ENCODE data around the gene POLDIP3. TPM values are rescaled to one million over a fixed set of nuclear protein-coding genes. Genes with fewer than 3 reads are reported as not detected.

Gene POLDIP3
- 33.3 and 34.6 TPM in 2 replicates for total RNA-seq (2014; rRNA removed; shearing (Covaris generic))

GRCh38 chr22:42614312-42615091, at the start of gene POLDIP3:
Gene POLDIP3 (minus strand): TSS chr22:42614883. CDS start chr22:42614857, 26 bp downstream.
- peak; percentile 99 for DNase-seq (ENCODE audit: low read depth in 1 of 2, low spot score in 2 of 2)
- Histone ChIP-seq H3K36me3 (peaks cover 46% of the 10 kb centered on the region), H3K27me3 (replicated peaks) (no peaks in the 10 kb centered on the region), H3K9me3 (replicated peaks) (no peaks in the 10 kb centered on the region), H3K27ac (peak within 1 kb of the TSS; percentile 100), H3K4me3 (peak within 1 kb of the TSS; percentile 84), H3K4me1 (replicated peaks) (peaks cover 55% of the 10 kb centered on the region)

- Histone ChIP-seq H3K36me3 (no peaks in the 10 kb centered on the region), H3K9me3 (replicated peaks) (no peaks in the 10 kb centered on the region), H3K4me1 (replicated peaks) (peaks cover 7% of the 10 kb centered on the region), H3K27me3 (replicated peaks) (no peaks in the 10 kb centered on the region), H3K27ac (no peak overlapping the region; the same call in 1 of the 2 replicates), H3K4me3 (peak overlapping the region; percentile 36)
- peak; percentile 75 to 79 for DNase-seq (ENCODE audit: low read depth in 1 of 2, low spot score in 2 of 2)
Observed at GRCh38 chr22:42661985-42662831, 47.5 kb upstream of the POLDIP3 start.

- no peaks in the 10 kb centered on the region for H3K36me3 ChIP-seq
- H3K27ac ChIP-seq, result no peak overlapping the region
- H3K4me1 ChIP-seq (replicated peaks), result no peaks in the 10 kb centered on the region
- no peak for DNase-seq (ENCODE audit: low read depth in 1 of 2, low spot score in 2 of 2)
- no peaks in the 10 kb centered on the region for H3K9me3 ChIP-seq (replicated peaks)
- no peaks in the 10 kb centered on the region for H3K27me3 ChIP-seq (replicated peaks)
- H3K4me3 ChIP-seq, result no peak overlapping the region
Observed at GRCh38 chr22:42656578-42656977, 41.9 kb upstream of the POLDIP3 start.

DNA sequence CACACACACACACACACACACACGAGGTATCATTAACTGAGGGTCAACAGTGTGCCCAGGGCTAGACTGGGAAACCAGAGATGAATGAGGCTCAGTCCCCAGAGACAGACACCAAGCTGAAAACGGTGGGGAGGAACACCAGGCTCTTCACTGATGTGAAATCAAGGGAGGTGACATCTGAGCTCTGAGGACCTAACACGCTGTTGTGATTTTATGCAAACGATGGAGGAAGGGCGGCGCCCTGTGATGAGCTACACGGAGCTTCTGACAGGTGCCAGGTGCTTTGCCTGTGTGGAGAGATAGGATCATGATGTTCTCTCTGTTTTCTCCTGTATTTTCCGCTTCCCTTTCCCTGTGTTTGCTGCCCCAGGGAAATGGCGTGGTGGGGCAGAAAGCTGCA, 41.0 kb upstream of the POLDIP3 start:
- no peak overlapping the region for H3K27ac ChIP-seq
- no peak for DNase-seq (ENCODE audit: low read depth in 1 of 2, low spot score in 2 of 2)
- H3K4me3 ChIP-seq, result no peak overlapping the region
- no peaks in the 10 kb centered on the region for H3K9me3 ChIP-seq (replicated peaks)
- peaks cover 5% of the 10 kb centered on the region; the same call in 1 of the 2 replicates for H3K4me1 ChIP-seq (replicated peaks)
- no peaks in the 10 kb centered on the region for H3K36me3 ChIP-seq
- no peaks in the 10 kb centered on the region for H3K27me3 ChIP-seq (replicated peaks)

DNA sequence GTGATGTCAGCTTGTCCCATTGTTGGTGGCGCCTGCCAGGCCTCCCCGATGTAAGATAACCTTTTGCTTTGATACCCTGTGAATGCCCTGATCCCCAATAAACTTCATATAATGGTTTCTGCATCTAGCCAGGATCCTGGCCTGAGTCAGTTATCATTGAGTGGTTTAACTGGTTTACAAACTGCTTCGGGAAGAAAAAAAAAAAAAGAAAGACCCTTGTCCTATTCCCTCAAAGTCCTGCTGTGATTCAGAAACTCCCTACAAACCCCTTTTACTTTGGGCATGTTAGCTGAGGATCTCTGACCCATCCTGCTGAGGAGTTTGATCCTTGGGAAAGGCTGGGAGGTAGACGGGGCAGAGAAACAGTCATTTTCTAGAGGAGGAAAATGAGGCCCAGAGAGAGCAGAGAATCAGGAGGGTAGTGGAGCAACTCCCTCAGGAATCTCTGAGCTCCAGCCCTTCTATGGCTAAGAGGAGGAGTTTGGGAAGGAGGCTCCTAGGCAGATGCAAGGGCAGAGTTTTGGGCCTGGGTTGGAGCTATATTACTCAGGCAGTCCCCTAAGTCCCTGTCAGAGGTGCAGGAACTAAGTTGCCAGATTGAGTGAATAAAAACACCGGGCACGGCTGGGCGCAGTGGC, 39.9 kb upstream of the POLDIP3 start:
- Histone ChIP-seq H3K27me3 (replicated peaks) (no peaks in the 10 kb centered on the region), H3K36me3 (no peaks in the 10 kb centered on the region)

DNA sequence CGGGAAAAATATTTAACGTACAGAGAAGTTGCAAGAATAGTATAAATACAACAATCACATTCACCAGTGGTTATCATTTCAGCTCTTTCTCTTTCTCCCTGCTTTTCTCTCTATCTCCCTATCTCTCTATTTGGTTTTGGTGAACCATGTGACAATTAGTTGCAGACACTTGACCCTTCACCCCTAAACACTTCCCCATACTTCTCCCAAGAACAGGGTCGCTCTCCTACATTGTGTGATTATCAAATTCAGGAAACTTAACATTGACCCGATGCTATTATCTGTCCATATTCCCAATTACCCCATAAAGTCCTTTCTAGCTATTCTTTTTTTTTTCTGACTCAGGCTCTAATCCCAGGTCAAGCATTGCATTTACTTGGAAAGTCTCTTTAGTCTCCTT, 39.3 kb upstream of the POLDIP3 start:
- Histone ChIP-seq H3K36me3 (peaks cover under 1% of the 10 kb centered on the region; the same call in 1 of the 2 replicates), H3K4me1 (replicated peaks) (peaks cover 10% of the 10 kb centered on the region), H3K27me3 (replicated peaks) (no peaks in the 10 kb centered on the region), H3K4me3 (no peak overlapping the region), H3K27ac (no peak overlapping the region), H3K9me3 (replicated peaks) (no peaks in the 10 kb centered on the region)
- DNase-seq (ENCODE audit: low read depth in 1 of 2, low spot score in 2 of 2), result no peak

More for the DNA sequence above, 39.9 kb upstream of the POLDIP3 start:
- Histone ChIP-seq H3K4me1 (replicated peaks) (peaks cover 8% of the 10 kb centered on the region), H3K27ac (no peak overlapping the region), H3K9me3 (replicated peaks) (no peaks in the 10 kb centered on the region), H3K4me3 (no peak overlapping the region)
- DNase-seq (ENCODE audit: low read depth in 1 of 2, low spot score in 2 of 2), result no peak

DNA sequence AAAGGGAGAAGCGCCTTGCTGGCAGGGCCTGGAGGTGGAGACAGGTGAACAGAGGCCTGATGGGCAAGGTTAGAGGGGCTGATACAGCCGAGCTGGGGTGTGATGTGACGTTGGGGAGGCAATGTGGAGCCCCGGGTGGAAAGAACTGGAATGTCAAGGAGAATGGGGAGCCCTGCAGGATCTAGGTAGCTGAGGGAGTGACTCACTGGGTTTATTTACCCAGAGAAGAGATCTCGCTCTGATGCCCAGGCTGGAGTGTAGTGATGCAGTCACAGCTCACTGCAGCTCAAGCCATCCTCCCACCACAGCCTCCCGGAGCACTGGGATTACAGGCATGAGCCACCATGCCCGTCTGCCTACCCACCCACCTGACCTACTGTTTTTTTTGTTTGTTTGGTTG, 36.5 kb upstream of the POLDIP3 start:
- peak in 1 of 2 experiments; percentile 62 for DNase-seq (ENCODE audit: low read depth in 1 of 2, low spot score in 2 of 2)
- Histone ChIP-seq H3K4me1 (replicated peaks) (peaks cover 32% of the 10 kb centered on the region), H3K36me3 (peaks cover 21% of the 10 kb centered on the region), H3K4me3 (no peak overlapping the region), H3K27ac (no peak overlapping the region), H3K27me3 (replicated peaks) (no peaks in the 10 kb centered on the region), H3K9me3 (replicated peaks) (0 out of 2 replicates have a peak, but pooled peaks cover 4% of the 10 kb centered on the region)

DNA sequence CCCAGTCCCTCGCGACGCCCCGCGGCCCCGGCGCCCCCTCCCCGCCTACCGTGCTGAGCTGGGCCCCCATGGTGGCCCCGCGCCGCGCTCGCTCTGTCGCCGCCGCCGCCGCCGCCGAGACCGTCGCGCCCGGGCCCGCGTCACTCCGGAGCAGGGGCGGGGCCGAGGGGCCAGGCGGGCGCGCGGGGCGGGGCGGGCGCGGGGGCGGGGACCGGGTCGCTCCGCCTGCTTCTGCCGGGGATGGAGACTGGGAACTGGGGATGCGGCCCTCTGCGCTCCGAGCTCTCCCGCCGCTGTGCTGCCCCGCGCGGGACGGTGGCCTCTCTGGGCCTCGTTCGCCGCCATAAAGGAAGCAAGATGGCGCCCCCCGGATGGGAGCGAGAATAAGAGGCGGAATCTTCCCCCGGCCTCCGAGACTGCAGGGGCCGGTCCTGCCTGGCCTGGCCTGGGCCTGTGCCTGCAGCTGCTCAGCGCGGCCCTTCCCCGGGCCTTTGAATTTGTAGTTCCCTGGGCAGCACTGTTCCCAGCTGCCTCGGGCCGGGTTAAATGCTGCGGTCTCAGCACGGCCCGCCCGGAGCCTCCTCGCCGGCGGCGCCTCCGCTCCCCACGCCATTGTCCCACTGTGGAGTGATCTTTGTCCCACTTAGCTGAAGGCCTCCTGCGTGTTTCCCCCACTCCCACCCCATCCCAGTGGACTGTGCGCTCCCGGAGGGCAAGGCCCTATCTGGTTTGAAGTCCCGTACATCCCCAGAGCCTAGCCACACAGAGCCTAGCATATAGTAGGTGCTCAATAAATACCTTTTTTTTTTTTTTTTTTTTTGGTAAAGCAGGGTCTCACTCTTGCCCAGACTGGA, 34.8 kb upstream of the POLDIP3 start, which contains the start of gene CYB5R3:
CYB5R3 (minus strand) TSS at position 147 of the 854 bp plus-strand sequence; CDS start at position 70, 77 bp downstream.
- peak within 1 kb of the TSS; percentile 83 for H3K27ac ChIP-seq
- peaks cover 49% of the 10 kb centered on the region for H3K4me1 ChIP-seq (replicated peaks)
- H3K4me3 ChIP-seq, result peak within 1 kb of the TSS; percentile 97
- H3K36me3 ChIP-seq, result peaks cover 32% of the 10 kb centered on the region
- DNase-seq (ENCODE audit: low read depth in 1 of 2, low spot score in 2 of 2), result peak; percentile 78 to 90
- H3K27me3 ChIP-seq (replicated peaks), result no peaks in the 10 kb centered on the region
- H3K9me3 ChIP-seq (replicated peaks), result 0 out of 2 replicates have a peak, but pooled peaks cover 4% of the 10 kb centered on the region

DNA sequence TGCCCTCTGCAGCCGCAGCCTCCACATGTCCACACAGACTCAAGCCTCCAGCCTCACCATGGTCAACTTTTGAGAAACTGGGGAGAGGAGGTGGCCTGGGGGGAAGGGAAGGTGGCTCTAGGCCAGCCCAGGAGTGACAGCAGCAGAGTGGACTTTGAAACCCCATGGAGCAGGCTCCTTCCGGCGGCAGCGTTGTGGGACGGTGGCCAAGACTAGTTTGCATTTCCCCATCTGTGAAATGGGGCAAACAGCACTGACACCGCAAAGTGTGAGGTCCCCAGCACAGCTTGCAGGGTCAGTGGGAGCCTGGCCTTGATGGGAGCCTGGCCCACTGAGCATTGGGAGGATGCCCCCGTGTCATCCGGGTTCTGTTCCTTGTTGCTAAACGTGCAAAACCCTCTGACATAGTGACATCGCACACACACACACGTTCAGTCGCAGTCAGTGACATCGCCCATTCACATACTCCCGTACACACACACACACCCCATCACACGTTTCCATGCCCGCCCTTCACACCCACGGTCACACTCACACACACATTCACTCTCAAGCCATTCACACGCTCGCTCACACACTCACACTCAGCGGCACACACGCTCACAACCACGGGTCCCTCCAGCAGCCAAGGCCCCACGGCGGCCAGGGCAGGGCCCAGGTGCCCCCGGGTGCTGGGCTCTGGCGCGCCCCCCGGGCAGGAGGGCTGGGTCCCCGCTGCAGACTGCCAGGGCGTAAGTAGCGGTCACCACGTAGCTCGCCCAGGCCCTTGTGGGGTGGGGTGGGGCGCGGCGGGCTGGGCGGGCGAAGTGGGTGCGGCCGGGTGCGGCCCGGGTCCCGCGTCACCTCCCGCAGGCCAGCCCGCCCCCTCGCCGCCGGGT, 33.9 kb upstream of the POLDIP3 start:
- Histone ChIP-seq H3K4me1 (replicated peaks) (peaks cover 58% of the 10 kb centered on the region), H3K36me3 (peaks cover 40% of the 10 kb centered on the region), H3K9me3 (replicated peaks) (0 out of 2 replicates have a peak, but pooled peaks cover 4% of the 10 kb centered on the region), H3K27ac (peak overlapping the region; percentile 83), H3K27me3 (replicated peaks) (no peaks in the 10 kb centered on the region), H3K4me3 (peak overlapping the region; percentile 97)
- peak in 1 of 2 experiments; percentile 50 for DNase-seq (ENCODE audit: low read depth in 1 of 2, low spot score in 2 of 2)

- Histone ChIP-seq H3K4me1 (replicated peaks) (peaks cover 59% of the 10 kb centered on the region), H3K4me3 (peak overlapping the region; percentile 97), H3K27me3 (replicated peaks) (no peaks in the 10 kb centered on the region), H3K9me3 (replicated peaks) (0 out of 2 replicates have a peak, but pooled peaks cover 4% of the 10 kb centered on the region), H3K36me3 (peaks cover 40% of the 10 kb centered on the region), H3K27ac (peak overlapping the region; percentile 83)
- DNase-seq (ENCODE audit: low read depth in 1 of 2, low spot score in 2 of 2), result no peak
Observed at GRCh38 chr22:42648017-42648367, 33.3 kb upstream of the POLDIP3 start.

GRCh38 chr22:42646569-42647525, 32.2 kb upstream of the POLDIP3 start:
- H3K27me3 ChIP-seq (replicated peaks), result no peaks in the 10 kb centered on the region
- H3K4me3 ChIP-seq, result no peak overlapping the region
- H3K9me3 ChIP-seq (replicated peaks), result 0 out of 2 replicates have a peak, but pooled peaks cover 4% of the 10 kb centered on the region
- peaks cover 40% of the 10 kb centered on the region for H3K36me3 ChIP-seq
- no peak overlapping the region for H3K27ac ChIP-seq
- peaks cover 59% of the 10 kb centered on the region for H3K4me1 ChIP-seq (replicated peaks)
- no peak for DNase-seq (ENCODE audit: low read depth in 1 of 2, low spot score in 2 of 2)

All from SJSA1 (cell line).